ENCODE measurements around the gene TSPO2.

GRCh38 chr6:41080621-41081020 lies 38.4 kb downstream of the TSPO2 start:
- TF ChIP-seq, protein P1, sequence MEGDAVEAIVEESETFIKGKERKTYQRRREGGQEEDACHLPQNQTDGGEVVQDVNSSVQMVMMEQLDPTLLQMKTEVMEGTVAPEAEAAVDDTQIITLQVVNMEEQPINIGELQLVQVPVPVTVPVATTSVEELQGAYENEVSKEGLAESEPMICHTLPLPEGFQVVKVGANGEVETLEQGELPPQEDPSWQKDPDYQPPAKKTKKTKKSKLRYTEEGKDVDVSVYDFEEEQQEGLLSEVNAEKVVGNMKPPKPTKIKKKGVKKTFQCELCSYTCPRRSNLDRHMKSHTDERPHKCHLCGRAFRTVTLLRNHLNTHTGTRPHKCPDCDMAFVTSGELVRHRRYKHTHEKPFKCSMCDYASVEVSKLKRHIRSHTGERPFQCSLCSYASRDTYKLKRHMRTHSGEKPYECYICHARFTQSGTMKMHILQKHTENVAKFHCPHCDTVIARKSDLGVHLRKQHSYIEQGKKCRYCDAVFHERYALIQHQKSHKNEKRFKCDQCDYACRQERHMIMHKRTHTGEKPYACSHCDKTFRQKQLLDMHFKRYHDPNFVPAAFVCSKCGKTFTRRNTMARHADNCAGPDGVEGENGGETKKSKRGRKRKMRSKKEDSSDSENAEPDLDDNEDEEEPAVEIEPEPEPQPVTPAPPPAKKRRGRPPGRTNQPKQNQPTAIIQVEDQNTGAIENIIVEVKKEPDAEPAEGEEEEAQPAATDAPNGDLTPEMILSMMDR (IDR thresholded peaks at IDR 0.05), result no peak
- TF ChIP-seq POLR2A (IDR thresholded peaks at IDR 0.05), result no peak
